Globus pallidus (tissue), 1 donor: Measurements from ENCODE around the gene OR2T3.
"Not testable (repeated sequence)": the region's sequence is repeated elsewhere in the genome, so short reads cannot be mapped to it uniquely, and the experiment has no call there.

Source experiments
- DNase-seq: peaks from one replicate; pipeline ENCODE4 v3.0.0-alpha.2; 2015; ENCODE audit warnings: low spot score

The OR2T3 gene

DNA sequence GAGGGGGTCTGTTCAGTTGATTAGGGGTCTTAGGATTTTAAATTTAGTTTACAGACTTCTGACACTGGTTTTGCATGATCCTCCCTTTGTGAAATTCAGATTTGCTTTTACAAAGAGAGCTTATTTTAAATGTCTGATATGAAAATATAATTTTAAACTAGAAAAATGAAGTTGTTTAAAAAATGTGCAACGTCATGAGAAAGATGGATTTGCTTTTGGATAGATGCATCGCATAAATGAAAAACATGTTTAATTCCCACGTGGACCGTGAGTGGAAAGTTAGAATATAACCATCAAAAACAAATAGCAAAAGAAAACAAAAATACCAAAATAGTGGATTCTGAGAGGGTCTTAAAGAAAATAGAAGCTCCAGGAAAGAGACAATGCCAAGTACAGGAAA lies 2.0 kb upstream of the OR2T3 start:
- no peak for DNase-seq

GRCh38 chr1:248472111-248472510 lies 1.0 kb upstream of the OR2T3 start:
- not testable (repeated sequence) for DNase-seq

- DNase-seq, result not testable (repeated sequence)
Observed at GRCh38 chr1:248475660-248476059, 2.5 kb downstream of the OR2T3 start.

DNA sequence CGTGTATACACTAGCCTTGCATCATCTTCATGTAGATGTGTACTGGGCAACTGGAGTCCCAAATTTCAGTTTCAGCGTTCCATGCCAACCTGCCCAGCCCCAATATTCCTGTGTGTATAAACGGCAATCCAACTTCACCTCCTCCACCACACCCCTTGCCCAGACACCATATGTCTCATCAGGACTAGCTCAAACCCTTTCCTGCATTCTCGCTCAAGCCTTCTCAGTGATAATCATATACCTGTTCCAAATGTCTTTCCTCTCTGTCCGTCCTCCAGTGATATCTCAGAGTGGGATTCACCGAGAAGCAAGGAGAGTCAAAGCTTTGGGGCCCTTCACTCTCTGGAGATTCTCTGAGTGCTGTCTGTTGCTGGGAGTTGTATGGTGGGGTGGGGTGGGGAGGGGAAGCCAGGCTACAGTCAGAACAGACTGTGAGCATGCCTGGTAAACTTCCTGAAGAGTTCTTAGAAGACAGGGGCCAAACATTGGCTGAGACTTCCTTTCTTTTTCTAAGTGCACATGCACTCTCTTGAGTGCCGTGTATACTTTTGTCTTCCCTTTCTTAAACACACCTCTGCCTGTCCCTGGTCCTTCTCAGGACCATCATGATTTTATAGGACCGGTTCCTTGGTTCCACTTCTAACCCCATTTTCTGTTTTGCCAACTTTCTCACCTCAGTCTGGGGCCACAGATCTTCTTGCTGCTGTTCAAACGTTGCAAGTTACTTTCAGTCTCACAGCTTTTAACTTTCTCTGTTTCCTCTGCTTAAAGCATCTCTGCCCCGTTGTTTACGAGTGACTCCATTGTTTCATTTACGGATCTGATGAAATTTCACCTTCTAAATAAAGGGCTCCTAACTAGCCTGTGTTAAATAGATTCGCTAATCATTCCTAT lies 8.8 kb downstream of the OR2T3 start:
- DNase-seq, result not testable (repeated sequence)

DNA sequence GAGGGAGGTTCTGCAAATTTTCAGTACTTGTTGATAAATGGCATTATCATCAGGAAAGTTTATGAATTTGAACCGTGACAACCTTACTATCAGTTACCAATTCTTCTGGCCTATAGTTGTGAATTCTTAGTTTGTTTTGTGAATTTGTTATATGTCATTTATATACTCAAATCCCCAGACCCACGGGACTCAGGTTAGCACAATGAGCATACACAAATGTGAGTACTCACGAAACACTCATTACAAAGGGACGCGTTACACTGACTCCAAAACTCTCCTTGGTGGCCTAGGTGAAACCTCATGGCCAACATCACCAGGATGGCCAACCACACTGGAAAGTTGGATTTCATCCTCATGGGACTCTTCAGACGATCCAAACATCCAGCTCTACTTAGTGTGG lies 15.1 kb downstream of the OR2T3 start, which contains the start of gene OR2T5:
Gene OR2T5, plus strand, starts transcription at position 301 of the 400 bp plus-strand sequence. Its CDS starts 0 bp downstream, at position 301.
- not testable (repeated sequence) for DNase-seq

- DNase-seq, result not testable (repeated sequence)
Observed at GRCh38 chr1:248496661-248497060, 23.5 kb downstream of the OR2T3 start.

GRCh38 chr1:248500305-248501035 lies 27.3 kb downstream of the OR2T3 start:
- DNase-seq, result not testable (repeated sequence)

DNA sequence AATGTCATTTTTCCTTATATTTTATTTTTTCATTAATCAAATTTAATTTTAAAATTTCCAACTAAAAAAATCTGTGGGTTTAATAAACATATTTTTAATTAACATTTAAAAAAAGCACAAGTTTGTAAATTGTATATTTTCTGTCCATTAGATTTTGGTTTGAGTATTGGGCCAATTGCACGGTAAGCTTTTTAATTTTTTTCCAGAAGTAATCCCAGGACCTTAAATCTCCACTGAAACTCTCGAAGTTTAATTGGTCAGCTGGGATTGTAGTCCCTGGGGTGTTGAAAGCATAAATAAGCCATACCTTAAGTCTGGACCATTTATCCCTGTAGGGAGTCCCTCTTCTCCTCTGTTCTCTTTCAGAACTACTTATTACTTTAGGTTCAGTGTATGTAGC lies 34.6 kb downstream of the OR2T3 start, which contains the start of gene OR2G6:
Gene OR2G6, plus strand, starts transcription at position 301 of the 400 bp plus-strand sequence. CDS start 13,574 bp downstream, outside the sequence.
- DNase-seq, result not testable (repeated sequence)

- not testable (repeated sequence) for DNase-seq
Observed at GRCh38 chr1:248510217-248510616, 37.1 kb downstream of the OR2T3 start.

GRCh38 chr1:248521856-248522255 lies 48.7 kb downstream of the OR2T3 start:
- DNase-seq, result no peak
